ENCODE data around the gene BAIAP2.
"Not testable (repeated sequence)": the region's sequence is repeated elsewhere in the genome, so short reads cannot be mapped to it uniquely, and the experiment has no call there.

BAIAP2 gene

DNA sequence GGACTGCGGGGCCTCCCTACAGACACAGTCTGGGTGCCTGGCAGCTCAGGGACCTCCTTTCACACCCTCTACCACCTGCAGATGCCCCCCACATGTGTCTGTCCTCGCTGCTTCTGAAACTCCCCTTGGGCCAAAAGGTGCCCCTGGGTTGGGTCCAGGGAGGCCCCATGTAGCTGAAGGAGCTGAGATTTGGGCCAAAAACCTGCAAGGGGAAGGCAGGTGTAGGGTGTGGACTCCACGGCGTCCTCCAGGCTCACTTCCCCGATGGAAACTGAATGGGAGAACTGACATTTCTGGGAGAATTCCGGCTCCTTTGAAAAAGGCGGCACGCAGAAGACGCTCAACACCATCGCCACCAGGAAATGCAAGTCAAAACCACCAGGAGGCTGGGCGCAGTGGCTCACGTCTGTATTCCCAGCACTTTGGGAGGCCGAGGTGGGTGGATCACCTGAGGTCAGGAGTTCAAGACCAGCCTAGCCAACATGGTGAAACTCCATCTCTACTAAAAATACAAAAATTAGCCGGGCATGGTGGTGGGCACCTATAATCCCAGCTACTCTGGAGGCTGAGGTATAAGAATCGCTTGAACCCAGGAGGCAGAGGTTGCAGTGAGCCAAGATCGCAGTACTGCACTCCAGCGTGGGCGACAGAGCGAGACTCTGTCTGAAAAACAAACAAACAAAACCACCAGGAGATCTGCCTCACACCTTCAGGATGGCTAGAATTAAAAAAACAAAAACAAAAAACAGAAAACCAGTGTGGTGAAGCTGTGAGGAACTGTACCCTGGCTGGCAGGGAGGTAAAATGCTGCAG lies 13.2 kb upstream of the BAIAP2 start:
- DNase-seq (ENCODE audit: low spot score), result no peak

DNA sequence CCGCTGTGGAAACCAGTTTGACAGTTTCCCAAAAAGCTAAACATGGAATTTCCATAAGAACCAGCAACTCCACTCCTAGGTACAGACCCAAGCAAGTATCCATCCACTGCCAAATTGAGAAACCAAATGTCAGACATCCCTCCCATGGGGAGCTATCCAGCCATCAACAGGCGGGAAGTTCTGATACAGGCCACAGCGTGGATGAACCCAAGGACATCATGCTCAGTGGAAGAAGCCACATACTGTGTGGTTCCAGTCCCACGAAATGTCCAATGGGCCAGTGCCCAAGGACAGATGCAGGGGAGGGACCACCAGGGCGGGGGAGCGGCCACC lies 12.6 kb upstream of the BAIAP2 start:
- no peak for DNase-seq (ENCODE audit: low spot score)

DNA sequence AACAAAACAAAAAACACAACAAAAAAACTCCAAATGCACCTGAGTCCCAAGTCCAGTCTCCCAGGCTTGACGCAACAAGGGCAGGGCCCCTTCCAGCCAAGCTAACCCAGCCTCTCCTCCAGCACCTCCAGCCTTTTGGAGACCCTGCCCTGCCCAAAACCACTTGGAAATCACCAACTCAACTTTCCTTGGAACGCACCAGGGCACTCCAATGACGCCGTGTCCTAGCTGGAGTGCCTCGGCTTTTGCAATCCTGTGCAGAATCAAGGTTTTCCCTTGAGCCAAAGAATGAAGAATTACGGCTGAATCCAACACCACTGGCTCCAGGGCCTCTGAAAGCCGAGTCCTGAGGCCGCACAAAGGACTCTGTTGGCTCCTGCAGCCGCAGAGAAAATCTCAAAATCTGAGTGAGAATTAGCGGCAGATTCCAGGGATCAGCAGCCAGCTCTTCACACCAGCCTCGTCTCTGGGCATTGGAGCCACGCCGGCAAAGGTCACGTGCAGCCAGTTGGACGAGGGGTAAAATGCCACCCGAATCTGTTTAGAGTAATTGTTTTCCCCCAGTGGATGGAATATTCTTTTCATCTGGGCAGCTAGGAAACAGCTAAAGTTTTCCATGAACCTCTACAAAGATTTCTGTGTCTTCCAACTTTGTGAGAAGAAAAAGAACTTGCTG lies 9.7 kb upstream of the BAIAP2 start:
- DNase-seq (ENCODE audit: low spot score), result no peak

DNA sequence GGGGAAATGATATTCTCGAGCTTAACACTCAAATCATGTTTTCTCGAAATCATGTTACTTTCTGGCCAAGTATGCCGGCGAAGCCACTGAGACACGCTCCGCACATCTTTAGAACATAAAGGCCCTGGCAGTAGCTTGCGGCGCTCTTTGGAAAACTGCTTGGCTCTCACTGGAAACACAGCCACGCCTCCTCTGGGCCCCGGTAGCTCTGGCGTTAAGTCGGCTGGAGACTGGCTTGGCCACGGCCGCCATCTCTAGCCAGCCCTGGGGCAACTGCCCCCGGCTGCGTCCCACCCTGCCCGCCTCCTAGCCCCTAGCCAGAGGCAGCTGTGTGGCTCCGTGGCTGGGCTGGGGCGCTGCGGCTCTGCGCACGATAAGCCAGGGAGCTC lies 9.2 kb upstream of the BAIAP2 start:
- DNase-seq (ENCODE audit: low spot score), result no peak

DNA sequence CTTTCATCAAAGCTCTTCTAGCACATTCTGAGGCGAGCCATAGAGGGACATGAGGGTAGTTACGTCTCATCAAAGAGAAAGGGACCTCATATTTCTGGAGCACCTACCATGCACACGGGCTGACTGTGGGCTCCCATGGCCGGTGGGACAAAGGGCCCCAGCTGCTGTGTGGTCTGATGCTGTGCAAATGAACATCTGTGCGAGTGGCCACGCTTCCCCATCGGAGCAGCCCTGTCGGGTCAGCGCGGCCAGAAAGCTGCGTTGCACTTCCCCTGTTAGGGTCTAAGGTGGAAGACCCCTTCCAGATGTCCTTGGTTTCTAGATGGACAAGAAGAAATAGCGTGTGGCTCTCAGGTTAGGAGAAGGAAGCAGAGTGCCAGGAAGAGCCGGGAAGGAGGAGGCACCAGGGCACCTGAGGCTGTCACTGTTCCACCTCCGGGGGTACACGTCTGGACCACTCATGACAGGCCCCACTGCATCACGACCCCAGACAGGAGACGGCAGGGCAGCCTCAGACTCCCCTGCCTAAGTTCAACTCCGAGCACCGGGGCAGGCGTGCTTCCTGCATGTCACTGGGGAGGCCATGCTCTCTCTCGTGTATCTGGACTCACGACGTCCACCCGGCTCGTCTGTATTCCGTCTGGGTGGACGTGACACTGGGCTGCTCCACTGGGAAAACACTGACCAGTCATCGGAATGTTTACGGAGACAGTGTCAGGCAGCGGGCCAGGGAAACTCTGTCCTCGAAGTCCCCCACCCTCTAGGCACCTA lies 8.5 kb upstream of the BAIAP2 start:
- DNase-seq (ENCODE audit: low spot score), result no peak

GRCh38 chr17:81027038-81027437 lies 7.9 kb upstream of the BAIAP2 start:
- no peak for DNase-seq (ENCODE audit: low spot score)

DNA sequence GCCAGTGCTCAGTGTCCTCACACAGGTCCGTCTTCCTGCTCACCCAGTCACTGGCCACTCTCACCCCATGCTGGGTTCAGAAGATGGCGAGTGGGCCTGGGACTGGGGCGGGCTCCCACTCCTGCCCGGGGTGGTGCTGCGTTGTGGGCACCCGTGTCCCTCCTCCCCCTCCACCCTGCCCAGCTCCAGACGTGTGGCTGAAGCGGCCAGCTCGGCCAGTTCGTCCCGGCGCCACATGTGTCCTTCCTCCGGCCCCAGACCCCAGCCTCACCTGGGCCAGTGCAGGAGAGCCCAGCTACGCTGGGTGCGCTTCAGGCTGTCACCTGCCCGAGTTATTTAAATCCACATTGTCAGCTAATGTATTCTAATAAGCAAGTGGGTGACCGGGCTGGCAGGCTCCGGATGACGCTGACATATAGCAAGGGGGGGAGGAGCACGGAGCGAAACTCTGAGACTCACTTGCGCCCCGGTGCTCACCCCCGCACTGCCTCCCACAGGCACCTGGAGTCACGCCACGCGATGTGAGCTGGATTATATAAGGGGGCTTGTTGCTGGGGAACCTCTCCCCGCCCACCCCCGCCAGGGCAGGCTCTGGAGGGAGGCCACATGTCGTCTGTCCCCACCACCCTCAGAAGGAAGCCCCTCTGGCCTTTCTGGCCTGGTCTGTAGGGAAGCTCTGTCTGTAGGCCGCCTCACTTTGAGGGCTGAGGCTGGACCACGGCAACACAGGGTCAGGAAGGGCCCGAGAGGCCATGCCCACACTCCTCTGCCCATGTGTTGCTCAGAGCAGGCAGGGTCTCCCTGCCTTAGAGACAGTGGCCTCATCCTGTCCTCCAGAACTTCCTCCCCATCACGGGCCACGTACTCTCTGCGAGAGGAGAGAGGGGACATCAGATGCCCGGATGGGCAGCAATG lies 7.1 kb upstream of the BAIAP2 start:
- DNase-seq (ENCODE audit: low spot score), result no peak

DNA sequence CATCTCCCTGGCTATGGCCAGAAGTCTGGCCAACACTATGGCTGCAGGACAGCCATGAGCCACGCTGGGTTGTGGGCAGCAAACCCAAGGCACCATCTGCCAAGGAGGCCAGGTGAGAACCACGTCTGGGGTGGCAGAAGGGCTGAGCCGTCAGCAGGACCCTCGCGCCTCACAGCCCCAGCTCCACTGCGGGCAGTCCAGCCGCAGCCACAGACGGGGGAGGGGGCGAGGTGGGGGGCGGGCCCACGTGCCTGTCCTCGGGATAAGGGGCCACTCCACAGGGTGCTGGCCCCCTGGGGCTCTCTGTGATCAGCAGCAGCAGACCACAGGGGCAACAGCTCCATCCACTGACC lies 6.5 kb upstream of the BAIAP2 start:
- DNase-seq (ENCODE audit: low spot score), result no peak

- no peak for DNase-seq (ENCODE audit: low spot score)
Measured at GRCh38 chr17:81029859-81030258, 5.1 kb upstream of the BAIAP2 start.

GRCh38 chr17:81030312-81030711 lies 4.6 kb upstream of the BAIAP2 start:
- DNase-seq (ENCODE audit: low spot score), result not testable (repeated sequence)

DNA sequence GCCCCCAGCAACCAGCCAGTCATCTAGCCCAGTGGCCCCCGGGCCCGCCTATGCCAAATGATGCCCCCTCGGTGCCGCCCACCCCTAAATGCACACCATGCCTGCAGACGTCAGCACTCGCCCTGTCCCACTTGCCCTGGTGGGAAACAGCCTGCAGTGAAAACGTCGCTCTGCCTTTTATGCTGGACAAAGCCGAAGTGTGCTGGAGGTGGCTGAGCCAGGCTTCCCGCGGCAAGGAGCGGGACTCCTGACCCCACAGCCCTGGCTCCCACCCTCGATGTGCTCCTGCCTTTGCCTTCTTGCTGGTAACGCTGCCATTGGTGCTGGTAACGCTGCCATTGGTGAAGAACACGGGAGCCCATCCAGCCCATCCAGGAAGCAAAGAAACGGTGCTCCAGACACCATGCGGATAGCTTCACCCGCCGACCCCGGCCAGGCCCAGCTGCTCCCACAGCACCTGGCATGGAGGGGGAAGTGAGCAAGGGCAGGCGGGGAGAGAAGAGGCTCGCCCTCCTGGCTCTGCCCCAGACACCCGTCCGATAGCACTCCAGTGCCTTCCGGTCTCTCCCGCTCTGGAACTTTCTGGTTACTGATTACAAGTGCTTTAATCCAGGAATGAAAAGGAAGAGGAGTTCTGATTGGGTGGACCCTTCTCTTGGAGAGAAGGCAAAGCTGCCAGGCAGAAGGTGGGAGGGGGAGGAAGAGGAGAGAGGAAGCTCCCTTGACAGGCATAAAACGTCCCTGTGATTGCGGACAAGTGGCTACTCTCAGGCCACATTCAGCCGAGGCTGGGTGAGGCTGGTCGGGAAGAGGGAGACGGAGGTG lies 4.0 kb upstream of the BAIAP2 start:
- DNase-seq (ENCODE audit: low spot score), result no peak

DNA sequence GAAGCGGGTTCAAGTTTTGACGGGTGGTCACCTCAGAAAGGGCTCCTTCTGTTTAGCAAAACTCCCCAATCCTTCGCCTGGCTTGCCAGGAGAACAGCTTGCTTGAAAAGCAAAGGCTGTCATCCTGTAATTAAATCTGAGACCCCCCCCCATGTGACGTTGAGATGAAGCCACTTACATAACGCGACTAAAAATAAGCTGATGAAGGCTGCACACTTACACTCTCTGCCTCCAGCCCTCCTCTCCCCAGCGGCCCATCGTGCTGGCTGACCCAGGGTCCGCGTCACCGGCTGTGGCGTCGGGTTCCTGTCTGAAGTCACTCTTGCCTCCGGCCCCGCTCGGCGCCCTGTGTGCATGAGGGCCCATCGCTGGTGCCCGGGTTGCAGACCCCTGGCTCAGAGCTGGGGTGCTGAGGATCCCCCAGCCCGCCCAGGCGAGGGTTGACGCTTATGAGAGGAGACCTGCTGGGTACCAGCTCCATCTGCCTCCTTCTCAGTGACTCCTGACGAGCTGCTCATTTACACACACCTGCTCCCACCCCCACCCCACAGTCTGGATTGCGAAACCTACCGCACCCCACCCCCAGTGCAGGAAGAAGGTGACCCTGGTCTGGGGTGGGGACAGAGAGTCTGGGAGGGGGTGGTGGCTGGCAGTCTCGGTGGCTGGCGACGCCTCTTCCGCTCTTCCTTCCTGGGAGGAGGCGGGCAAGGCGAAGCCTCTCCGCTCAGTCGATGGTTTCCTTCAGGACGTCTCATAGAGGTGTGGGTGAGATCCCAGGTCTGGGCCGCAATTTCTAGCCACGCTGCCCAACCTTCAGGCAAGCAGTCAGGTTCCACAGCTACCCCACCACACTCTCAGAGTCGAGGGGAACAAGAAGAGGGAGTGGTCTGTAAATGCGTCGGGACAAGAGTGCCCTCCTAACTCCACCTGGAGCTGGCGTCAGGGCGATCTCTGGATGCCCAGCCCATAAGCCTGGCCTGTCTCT lies 3.1 kb upstream of the BAIAP2 start:
- no peak for DNase-seq (ENCODE audit: low spot score)

DNA sequence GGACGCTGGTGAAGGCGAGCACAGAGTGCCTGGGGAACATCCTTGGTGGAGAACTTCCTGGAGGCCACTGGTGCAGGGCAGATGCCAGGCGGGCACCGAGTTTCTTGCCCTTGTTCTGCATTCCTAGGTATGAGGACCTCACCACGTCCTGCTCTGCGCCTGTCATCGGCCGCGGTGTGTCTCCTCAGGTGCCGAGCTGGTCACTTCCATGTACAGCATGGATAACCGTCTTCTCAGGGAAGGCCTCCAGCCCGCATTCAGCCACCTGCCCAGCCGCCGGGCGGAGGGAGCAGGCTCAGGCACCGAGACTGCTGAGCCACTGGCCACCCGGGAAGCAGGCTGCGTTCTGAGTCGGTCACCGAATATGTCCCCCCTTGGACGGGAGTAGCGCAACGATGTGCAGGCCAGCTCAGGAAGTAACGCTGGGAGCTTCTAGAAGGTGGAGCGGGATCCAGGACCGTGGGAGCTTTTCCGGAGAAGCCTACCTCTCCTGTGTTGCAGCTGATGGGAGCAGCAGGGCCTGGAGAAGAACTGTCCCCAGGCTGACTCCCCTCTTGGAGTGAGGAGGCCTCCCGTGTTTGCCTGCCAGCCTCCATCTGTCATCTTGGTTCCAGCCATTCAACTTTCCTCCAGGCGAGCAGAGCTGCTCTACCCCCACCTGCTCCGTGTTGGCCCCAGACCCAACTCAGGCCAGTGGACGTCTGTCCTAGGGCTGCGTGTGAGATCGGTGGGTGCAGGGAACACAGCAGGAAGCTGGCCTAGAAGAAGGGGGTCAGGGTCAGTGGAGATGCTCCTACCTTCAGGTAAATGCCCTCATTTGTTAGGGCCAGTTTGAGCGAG lies 2.1 kb upstream of the BAIAP2 start:
- no peak for DNase-seq (ENCODE audit: low spot score)

DNA sequence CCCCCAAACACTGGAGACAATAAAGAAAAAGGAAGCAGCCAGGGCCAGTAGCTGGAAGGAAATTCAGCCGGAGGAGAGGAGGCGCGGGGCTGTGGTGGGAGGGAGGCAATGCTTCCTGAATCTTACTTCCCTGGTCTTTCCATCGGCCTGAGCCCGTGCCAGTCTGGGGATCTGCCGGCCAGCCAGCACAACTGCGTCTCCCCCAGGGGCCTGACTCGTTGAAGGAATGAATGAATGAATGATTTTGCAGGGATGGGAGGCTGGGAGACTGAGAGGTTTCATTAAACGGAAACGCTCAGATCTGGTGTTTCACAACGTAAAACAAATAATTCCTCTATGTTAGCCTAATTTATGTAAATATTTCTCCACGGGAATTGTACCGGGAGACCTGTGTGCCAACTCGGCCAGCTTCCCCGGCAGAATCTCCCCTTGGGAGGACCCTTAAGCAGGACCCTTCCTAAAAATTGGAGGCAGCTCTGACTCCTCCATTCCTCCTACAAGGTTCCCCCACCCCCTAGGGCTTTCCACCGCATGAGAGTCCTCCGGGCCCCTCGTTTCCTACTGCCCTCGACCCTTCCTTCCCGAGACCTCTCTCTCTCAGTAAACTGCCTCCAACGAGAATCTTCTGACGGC lies 1.3 kb upstream of the BAIAP2 start:
- DNase-seq (ENCODE audit: low spot score), result no peak

GRCh38 chr17:81034168-81034777 lies 678 bp upstream of the BAIAP2 start:
- no peak for DNase-seq (ENCODE audit: low spot score)

DNA sequence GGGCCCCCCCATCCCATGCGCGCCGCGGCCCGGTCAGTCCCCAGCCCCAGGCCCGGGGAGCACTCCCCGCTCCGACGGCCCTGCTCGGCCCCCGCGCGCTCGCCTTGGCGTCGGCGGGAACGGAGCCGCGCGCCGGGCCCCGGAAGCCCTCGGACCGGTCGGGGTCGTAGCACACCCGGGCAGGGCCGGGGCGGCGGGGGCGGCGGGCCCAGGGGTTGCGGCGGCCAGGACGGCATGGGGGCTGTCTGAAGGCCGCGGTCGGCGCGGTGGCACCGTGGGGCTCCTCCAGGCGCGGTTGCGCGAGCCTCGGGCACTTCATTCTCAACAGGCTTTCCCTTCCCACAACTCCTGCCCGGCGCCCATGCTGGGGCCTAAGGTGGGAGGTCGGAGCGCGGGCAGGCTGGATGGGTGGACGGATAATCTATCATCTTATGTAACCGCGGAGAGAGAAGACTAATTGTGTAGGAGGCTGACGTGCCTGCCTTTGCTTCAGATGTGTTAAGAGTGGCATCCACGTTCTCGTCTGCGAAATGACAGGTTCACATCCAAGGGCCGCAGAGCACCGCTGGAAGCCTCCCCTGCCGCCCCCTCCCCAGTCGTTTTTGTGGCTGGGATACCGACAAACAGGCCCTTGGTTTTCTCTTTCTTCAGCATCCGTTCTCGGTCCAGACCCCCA lies 708 bp downstream of the BAIAP2 start:
- no peak for DNase-seq (ENCODE audit: low spot score)

DNA sequence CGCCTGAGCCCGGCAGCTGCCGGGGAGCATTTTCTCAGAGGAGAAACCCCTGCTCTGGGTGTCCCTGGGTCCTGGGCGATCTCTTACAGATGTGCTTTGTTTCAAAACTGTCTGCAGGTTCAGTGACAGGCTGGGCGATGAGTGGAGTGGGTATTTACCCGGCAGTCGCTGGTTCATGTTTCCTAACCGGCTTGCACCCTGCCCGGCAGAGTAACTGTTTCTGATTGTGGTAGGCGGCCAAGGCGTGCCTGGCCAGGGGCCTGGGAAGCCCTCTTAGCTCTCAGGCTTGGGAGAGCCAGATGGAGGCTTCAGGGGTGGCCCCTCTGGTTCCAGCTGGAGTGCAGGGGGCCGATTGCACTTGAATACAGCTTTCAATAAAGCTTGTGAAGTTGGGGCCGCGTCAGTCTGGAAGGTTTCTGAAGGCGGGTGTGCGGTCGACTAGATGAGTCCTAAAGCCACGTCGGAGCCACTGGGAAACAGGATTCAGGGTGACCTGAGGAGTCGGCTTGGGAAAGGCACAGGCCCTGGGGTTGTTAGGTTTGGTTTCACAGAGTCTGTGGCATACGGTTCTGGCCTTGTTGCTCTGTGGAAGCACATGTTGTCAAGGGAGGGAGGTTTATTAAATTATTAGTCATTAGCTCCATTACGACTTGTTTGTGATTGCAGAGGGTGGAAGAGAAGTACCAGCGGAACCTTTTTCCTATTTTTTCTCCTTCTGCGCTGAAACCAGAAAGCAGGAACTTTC lies 1.4 kb downstream of the BAIAP2 start:
- DNase-seq (ENCODE audit: low spot score), result no peak
